GF-D8 (cell line): Measurements from ENCODE around the gene CDH12.
"Not testable (repeated sequence)": the region's sequence is repeated elsewhere in the genome, so short reads cannot be mapped to it uniquely, and the experiment has no call there.

Source experiments
- DNase-seq: peaks from one replicate; lab custom pipeline; 2025; lab: John Stamatoyannopoulos, UW

CDH12 gene

DNA sequence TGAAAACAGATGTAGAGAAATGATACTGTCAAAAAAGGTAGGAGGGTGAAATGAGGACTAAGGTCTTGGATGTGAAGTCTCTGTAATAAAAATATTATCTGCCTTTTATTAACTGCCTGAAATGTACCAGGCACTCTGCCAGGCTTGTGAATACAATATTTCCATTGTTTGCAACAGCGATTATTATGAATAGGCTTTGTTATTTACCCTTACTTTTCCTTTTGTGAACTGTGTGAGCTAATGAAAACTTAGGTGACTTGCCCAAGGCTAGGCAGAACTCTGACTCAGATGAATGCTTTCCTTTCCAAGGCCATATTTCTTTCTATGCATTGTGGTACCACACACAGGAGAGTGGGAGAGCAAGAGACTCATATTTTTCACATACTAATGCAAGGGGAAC lies 204.1 kb downstream of the CDH12 start:
- no peak for DNase-seq

DNA sequence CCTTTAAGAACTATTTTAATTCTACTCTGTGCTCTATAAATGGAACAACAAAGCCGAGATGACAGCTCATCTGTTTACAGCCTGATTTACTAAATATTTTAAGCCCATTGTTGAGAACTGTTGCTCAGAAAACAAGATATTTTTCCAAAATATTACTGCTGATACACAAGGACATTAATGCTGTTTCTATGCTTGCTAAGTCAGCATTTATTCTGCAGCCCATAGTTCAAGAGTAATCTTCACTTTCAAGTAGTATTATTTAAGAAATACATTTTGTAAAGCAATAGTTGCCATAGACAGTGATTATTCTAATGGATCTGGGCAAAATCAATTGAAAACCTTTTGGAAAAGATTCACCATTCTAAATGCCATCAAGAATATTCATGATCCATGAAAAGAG lies 208.3 kb downstream of the CDH12 start:
- DNase-seq, result no peak

GRCh38 chr5:22643356-22643755 lies 209.8 kb downstream of the CDH12 start:
- DNase-seq, result no peak

DNA sequence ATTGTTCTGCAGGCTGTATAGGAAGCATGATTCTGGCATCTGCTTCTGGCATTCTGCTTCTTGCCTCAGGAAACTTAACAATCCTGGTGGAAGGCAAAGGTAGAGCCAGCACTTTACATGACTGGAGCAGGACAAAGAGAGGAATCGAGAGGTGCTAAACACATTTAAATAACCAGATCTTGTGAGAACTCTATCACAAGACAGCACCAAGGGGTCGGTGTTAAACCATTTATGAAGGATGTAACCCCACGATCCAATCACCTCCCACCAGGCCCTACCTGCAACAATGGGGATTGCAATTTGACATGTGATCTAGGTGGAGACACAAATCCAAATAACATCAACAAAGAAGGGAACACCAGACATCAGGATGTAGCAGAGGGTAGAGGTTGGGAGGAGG lies 221.5 kb downstream of the CDH12 start:
- no peak for DNase-seq

GRCh38 chr5:22627029-22627428 lies 226.1 kb downstream of the CDH12 start:
- DNase-seq, result no peak

GRCh38 chr5:22625451-22625850 lies 227.7 kb downstream of the CDH12 start:
- DNase-seq, result no peak

DNA sequence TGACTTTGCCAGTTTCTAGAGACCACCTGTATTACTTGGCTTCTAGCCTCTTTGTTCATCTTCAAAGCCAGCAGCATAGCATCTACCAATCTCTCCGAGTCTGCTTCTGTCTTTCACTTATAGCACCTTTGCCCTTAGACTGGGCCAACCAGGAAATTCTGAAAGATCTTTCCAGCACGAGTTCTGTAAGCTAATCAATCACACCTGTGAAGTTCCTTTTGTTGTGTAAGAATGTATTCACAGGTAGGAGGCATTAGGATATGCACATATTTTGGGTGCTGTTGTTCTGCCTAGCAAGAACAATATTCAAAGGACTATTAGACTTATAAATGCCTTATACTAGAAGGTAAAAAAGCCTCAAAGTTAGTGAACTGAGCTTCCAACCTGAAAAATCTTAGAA lies 232.1 kb downstream of the CDH12 start:
- no peak for DNase-seq

GRCh38 chr5:22615964-22616363 lies 237.2 kb downstream of the CDH12 start:
- DNase-seq, result no peak

- DNase-seq, result no peak
Measured at GRCh38 chr5:22614486-22615094, 238.6 kb downstream of the CDH12 start.

DNA sequence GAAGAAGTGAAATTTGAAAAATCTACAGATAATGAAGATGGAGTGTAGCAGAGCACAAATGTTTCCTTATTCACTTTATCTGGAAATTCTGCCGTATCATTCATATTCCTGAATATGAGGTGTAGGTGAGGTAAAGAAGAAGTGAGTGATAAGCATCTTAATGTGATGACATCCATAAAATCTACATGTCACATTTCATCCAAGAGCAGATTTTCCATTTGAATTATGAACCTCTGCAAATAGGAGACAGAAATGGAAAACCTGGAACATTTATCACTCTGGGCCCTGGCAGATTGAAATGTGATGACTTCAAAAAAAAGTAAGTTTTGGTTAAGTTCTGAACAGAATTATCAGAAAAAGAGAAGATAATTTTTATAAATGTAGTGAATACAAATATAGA lies 240.2 kb downstream of the CDH12 start:
- DNase-seq, result no peak

DNA sequence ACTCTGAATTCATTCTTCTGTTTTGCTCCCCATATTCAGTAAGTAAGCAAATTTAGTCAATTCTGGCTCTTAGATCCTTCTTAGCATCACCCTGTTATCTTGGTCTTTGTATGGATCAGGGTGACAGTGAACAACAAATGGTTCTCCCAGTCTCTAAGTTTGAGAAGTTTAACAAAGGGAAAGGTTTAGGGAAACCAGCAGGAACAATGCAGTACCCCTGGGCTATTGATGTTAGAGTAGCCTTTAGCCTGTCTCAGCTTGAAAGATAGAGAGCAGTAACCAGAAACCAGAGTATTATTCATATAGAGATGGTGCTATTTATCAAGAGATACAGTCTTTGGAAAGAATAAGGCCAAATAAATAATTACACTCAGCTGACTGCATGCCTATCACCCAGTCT lies 241.8 kb downstream of the CDH12 start:
- no peak for DNase-seq

- DNase-seq, result not testable (repeated sequence)
Measured at GRCh38 chr5:22607498-22607897, 245.6 kb downstream of the CDH12 start.

GRCh38 chr5:22605473-22605872 lies 247.7 kb downstream of the CDH12 start:
- no peak for DNase-seq

GRCh38 chr5:22604711-22605110 lies 248.4 kb downstream of the CDH12 start:
- DNase-seq, result no peak

- DNase-seq, result no peak
Measured at GRCh38 chr5:22598796-22599195, 254.3 kb downstream of the CDH12 start.

DNA sequence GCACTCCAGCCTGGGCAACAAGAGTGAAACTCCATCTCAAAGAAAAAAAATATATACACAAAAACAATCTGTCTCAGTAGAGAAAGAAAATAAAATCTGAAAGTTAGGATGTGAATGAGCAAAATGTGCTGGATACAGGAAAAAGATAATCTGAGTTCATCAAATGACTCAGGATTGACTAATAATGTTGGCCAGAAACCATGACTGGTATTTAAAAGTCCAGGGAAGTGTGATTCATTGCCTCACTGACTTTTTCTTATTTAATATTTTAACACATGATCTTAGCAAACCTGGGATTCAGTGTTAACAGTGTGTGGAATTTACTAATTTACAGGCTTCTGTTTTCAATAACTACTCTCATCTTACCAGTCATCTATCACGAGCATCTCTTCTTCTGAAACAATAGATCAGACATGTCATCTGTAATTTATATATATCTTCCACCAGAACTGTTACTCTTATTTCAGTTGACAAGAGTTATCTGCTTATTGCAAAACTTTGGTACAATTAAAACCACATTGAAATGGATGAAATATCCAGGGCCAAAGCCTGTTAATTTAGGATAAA lies 256.7 kb downstream of the CDH12 start:
- DNase-seq, result no peak

DNA sequence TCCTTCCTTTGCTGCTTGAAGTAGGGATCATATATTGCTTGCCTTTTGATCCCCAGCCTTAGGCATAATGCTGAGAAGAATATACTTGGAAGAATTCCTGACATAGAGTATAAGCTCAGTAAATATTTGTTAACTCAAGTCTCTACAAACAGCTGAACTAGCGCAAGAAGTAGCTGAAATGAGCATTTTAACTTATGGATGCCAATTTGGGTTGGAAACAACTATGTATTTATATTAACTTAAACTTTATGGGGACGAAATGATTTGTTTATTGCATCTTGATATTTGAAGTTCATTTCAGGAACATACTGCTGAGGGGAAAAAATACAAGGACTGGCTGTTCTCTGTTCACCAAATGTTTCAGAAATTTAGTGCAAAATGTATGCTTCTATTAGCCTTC lies 258.7 kb downstream of the CDH12 start:
- no peak for DNase-seq

DNA sequence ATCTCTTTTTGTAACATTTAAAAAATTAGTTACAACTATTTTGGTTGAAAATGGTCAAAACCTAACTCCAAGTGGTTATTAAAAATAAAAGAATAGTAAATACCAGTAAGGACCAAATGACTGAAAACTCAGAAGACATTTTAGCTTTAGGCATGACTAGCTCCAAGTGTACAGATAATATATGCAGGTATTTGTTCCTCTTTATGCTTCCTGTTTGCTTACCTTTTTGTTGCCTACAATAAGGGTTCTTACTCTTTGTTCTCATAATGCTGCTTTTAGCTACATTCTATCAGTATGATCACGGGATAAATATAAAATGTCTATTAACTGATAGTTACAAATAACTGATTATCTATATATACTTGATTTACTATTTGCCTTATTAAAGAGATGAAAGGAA lies 259.6 kb downstream of the CDH12 start:
- DNase-seq, result no peak

GRCh38 chr5:22591461-22591860 lies 261.7 kb downstream of the CDH12 start:
- no peak for DNase-seq

- DNase-seq, result no peak
Measured at GRCh38 chr5:22590677-22591268, 262.4 kb downstream of the CDH12 start.

- no peak for DNase-seq
Measured at GRCh38 chr5:22577711-22578110, 275.4 kb downstream of the CDH12 start.

- DNase-seq, result no peak
Measured at GRCh38 chr5:22577006-22577405, 276.1 kb downstream of the CDH12 start.

GRCh38 chr5:22572941-22573340 lies 280.2 kb downstream of the CDH12 start:
- DNase-seq, result no peak

GRCh38 chr5:22567983-22568382 lies 285.2 kb downstream of the CDH12 start:
- no peak for DNase-seq
